HG02642 (cell line): ENCODE data around the gene GBP7.
"Not testable (repeated sequence)": the region's sequence is repeated elsewhere in the genome, so short reads cannot be mapped to it uniquely, and the experiment has no call there.

Experiments used
- ATAC-seq: cut with Tn5 transposase; IDR thresholded peaks from one replicate; pipeline ENCODE4 v1.9.1; 2021; ENCODE audit warnings: mild to moderate bottlenecking; ENCODE audit not compliant: unreplicated experiment, poor library complexity

GBP7 gene

GRCh38 chr1:89170170-89171066, 5.4 kb downstream of the GBP7 start:
- ATAC-seq = no peak

GRCh38 chr1:89169166-89169565, 6.6 kb downstream of the GBP7 start:
- no peak for ATAC-seq

- ATAC-seq = no peak
Measured at GRCh38 chr1:89167590-89168230, 8.1 kb downstream of the GBP7 start.

- ATAC-seq = no peak
Measured at GRCh38 chr1:89166705-89167104, 9.1 kb downstream of the GBP7 start.

GRCh38 chr1:89165811-89166210, 10.0 kb downstream of the GBP7 start:
- no peak for ATAC-seq

GRCh38 chr1:89151047-89151446, 24.8 kb downstream of the GBP7 start:
- no peak for ATAC-seq

- ATAC-seq = no peak
Measured at GRCh38 chr1:89149976-89150375, 25.8 kb downstream of the GBP7 start.

GRCh38 chr1:89149229-89149628, 26.6 kb downstream of the GBP7 start:
- no peak for ATAC-seq

- no peak for ATAC-seq
Measured at GRCh38 chr1:89147678-89148658, 27.8 kb downstream of the GBP7 start.

GRCh38 chr1:89146721-89147120, 29.1 kb downstream of the GBP7 start:
- ATAC-seq = no peak

- ATAC-seq = no peak
Measured at GRCh38 chr1:89143484-89143883, 32.3 kb downstream of the GBP7 start.

- ATAC-seq = no peak
Measured at GRCh38 chr1:89142160-89142559, 33.6 kb downstream of the GBP7 start.

- no peak for ATAC-seq
Measured at GRCh38 chr1:89133747-89134146, 42.1 kb downstream of the GBP7 start.

GRCh38 chr1:89130716-89131115, 45.1 kb downstream of the GBP7 start:
- ATAC-seq = no peak

GRCh38 chr1:89129911-89130310, 45.9 kb downstream of the GBP7 start:
- ATAC-seq = no peak

- not testable (repeated sequence) for ATAC-seq
Measured at GRCh38 chr1:89128003-89128458, 47.8 kb downstream of the GBP7 start.

- not testable (repeated sequence) for ATAC-seq
Measured at GRCh38 chr1:89126602-89127565, 48.9 kb downstream of the GBP7 start.

GRCh38 chr1:89125913-89126580, 49.8 kb downstream of the GBP7 start, which contains the start of gene GBP2:
Gene GBP2, minus strand, starts transcription at chr1:89126114. Its CDS starts 4,148 bp downstream, at chr1:89121966.
- peak; percentile 79 for ATAC-seq
